Measurements from ENCODE around the gene LSMEM2.

The LSMEM2 gene

DNA sequence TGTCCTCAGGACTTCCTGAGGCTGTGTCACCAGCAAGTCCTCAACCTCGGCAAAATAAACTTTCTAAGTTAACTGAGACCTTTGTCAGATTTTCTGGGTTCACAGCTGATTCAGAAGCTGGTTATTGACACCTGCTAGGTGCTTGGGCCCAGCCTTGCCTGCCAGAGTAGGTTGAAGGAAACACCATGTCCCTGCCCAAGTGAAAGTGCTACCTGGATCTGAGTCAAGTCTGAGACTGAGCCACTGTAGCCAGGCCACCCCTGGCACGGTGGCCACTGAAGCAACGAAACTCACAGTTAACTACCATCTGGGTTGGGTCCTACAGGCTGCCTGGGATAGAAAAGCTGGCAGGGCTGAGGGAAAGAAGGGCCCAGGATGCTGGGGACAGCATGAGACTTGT lies 35.5 kb downstream of the LSMEM2 start:
- TF ChIP-seq, protein P1, sequence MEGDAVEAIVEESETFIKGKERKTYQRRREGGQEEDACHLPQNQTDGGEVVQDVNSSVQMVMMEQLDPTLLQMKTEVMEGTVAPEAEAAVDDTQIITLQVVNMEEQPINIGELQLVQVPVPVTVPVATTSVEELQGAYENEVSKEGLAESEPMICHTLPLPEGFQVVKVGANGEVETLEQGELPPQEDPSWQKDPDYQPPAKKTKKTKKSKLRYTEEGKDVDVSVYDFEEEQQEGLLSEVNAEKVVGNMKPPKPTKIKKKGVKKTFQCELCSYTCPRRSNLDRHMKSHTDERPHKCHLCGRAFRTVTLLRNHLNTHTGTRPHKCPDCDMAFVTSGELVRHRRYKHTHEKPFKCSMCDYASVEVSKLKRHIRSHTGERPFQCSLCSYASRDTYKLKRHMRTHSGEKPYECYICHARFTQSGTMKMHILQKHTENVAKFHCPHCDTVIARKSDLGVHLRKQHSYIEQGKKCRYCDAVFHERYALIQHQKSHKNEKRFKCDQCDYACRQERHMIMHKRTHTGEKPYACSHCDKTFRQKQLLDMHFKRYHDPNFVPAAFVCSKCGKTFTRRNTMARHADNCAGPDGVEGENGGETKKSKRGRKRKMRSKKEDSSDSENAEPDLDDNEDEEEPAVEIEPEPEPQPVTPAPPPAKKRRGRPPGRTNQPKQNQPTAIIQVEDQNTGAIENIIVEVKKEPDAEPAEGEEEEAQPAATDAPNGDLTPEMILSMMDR (IDR thresholded peaks at IDR 0.05; ENCODE audit: low read length, missing control alignments) = no peak
- H3K4me3 ChIP-seq (replicated peaks; ENCODE audit: low read depth, low read length) = no peak overlapping the region
- no peak for DNase-seq (ENCODE audit: low read depth)

DNA sequence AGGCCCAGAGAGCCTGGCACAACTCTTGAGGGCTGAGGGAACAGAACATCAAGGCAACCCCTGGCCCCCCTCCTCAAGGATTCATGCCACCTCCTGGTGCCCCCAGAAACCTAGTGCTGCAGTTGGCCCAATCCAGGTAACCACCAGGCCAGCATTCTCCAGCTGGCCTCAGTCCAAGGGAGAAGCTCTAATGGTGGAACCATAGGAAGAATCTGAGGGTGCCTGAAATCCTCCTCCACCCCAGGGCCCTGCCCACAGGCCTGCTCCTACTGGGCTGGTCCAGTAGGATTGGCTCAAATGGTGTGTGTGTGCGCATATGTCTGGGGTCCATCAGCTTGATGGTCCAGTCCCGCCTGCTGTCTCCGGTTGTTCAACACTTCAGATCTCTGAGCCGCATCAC lies 35.9 kb downstream of the LSMEM2 start:
- TF ChIP-seq, protein P1 (IDR thresholded peaks at IDR 0.05; ENCODE audit: low read length, missing control alignments) = no peak
- no peak overlapping the region for H3K4me3 ChIP-seq (replicated peaks; ENCODE audit: low read depth, low read length)
- DNase-seq (ENCODE audit: low read depth) = no peak

DNA sequence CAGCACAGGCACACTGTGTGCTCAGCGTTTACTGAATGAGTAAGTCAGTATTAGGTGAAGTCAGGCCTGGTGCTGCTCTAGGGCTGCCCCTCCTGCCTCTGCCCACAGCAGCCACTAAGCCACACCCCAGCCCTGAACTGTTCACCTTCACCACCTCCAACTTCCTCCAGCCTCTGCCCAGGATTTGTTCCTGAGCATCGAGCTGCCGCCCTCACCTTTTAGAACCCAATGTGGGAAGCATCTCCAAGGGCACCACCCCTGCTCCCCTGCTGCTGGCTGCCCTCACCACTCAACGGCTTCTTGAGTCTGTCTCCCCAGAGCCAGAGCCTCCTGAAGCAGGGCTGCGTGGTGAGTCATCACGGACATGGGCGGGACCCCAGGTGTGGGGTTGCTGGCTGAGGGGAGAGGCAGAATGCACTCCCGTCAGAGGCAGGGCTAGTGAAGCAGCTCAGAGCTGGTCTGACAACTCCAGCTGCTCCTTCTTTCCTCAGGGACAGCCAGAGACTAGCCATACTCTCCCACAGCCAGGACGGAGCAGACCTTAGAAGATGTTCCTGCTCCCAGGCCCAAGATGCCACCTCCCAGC lies 37.9 kb downstream of the LSMEM2 start:
- H3K4me3 ChIP-seq (replicated peaks; ENCODE audit: low read depth, low read length) = no peak overlapping the region
- DNase-seq (ENCODE audit: low read depth) = no peak
- TF ChIP-seq, protein P1 (IDR thresholded peaks at IDR 0.05; ENCODE audit: low read length, missing control alignments) = no peak

DNA sequence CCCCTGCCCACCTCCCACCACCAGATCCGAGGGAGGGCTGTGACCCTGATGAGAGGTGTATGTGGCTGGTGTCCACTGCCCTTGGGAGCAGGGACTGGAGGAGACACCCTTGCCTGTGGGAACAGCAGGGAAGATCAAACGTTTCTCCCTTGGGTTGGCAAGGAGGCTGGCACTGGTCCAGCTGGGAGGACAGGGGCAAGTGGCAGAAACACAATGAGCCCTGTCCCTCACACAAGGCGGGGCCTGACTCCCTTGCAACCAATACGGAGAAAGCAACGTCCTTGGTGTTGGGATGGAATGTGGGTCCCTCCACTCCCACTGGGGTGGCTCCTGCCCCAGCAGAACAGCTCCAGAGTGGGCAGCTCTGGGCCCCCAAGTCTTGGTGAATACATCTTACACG lies 38.4 kb downstream of the LSMEM2 start:
- TF ChIP-seq, protein P1 (IDR thresholded peaks at IDR 0.05; ENCODE audit: low read length, missing control alignments) = no peak
- no peak for DNase-seq (ENCODE audit: low read depth)
- no peak overlapping the region for H3K4me3 ChIP-seq (replicated peaks; ENCODE audit: low read depth, low read length)

DNA sequence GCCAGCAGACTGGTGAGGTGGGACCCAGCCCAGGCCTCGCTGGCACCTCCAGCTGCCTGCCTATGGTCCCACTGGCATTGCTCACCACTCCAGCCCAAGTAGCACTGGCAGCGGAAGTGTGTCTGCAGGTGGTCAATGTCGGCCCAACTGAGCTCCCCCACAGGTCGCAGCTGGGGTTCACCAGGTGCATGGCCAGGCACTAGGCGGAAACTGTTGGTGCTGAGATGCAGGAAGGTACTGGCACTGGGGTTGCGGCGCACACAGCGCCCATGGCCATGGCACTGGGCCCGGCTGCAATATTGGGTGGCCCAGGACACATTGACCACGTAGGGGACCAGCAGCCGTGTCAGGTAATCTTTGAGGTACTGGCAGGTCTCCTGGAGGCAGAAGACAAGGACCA lies 39.3 kb downstream of the LSMEM2 start:
- DNase-seq (ENCODE audit: low read depth) = no peak
- no peak overlapping the region for H3K4me3 ChIP-seq (replicated peaks; ENCODE audit: low read depth, low read length)
- TF ChIP-seq, protein P1 (IDR thresholded peaks at IDR 0.05; ENCODE audit: low read length, missing control alignments) = no peak

DNA sequence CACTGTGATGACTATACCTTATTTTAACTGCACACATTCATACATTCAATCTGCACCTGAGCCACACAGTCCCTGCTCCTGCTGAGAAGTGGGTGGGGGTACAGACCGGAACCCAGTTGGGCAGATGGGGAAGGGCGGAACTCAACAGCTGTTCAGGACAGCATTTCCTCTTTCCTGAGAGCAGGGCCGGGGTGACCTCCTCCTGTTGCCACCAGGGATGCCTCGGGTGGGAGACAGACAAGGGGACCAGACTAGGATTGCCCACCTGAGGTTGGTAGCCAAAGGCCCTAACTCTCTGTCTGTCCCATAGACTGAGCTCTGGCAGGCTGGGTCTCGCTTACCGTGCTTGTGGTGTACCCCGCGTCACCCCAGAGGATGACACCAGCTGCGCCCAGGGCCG lies 39.7 kb downstream of the LSMEM2 start:
- H3K4me3 ChIP-seq (replicated peaks; ENCODE audit: low read depth, low read length) = no peak overlapping the region
- DNase-seq (ENCODE audit: low read depth) = no peak
- TF ChIP-seq, protein P1 (IDR thresholded peaks at IDR 0.05; ENCODE audit: low read length, missing control alignments) = no peak

DNA sequence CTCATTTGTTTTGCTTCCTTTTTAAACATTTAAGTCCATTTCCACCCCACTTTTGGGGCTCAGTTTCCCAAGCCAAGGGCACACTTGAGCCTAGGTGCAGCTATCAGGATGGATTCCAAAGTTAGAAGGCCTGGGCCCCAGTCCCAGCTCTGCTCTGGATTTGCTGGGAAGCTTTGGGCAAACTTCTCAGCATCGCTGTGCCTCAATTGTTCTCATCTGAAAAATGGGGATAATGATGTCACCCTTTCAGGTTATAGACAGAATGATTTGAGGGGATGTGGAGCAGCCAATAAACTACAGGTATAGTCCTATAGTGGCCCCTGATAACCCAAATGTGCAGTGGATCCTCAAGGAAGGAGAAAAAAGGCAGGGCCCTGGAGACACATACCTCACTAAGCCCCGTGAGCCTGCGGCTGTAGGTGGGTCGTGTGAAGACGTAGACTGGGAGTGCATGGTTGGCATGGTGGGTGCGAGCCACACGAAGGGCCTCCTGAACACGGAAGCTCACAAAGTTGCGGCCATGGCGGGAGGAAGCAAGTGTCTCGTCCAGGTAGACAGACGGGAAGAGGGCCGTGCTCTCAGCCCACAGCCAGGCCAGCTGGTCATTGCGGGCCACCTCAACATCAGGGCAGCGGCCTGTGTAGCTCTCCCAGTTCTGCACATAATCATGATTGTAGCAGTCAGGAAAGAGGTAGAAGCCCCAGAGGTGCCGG lies 40.5 kb downstream of the LSMEM2 start:
- DNase-seq (ENCODE audit: low read depth) = no peak
- no peak overlapping the region for H3K4me3 ChIP-seq (replicated peaks; ENCODE audit: low read depth, low read length)
- TF ChIP-seq, protein P1 (IDR thresholded peaks at IDR 0.05; ENCODE audit: low read length, missing control alignments) = no peak
